ENCODE data around the gene ZNF532.

ZNF532 gene

GRCh38 chr18:59009846-59010245 lies 145.2 kb downstream of the ZNF532 start:
- no peak for TF ChIP-seq CTCF (IDR thresholded peaks at IDR 0.05; ENCODE audit: insufficient read depth, low read depth, low read length, missing control alignments)
- DNase-seq (ENCODE audit: low read depth) = no peak
- H3K4me3 ChIP-seq (ENCODE audit: low read depth, low read length) = no peak overlapping the region

GRCh38 chr18:59011289-59011688 lies 146.6 kb downstream of the ZNF532 start:
- no peak overlapping the region for H3K4me3 ChIP-seq (ENCODE audit: low read depth, low read length)
- no peak for DNase-seq (ENCODE audit: low read depth)
- no peak for TF ChIP-seq CTCF (IDR thresholded peaks at IDR 0.05; ENCODE audit: insufficient read depth, low read depth, low read length, missing control alignments)

GRCh38 chr18:59011786-59012185 lies 147.1 kb downstream of the ZNF532 start:
- no peak for DNase-seq (ENCODE audit: low read depth)
- H3K4me3 ChIP-seq (ENCODE audit: low read depth, low read length) = no peak overlapping the region
- no peak for TF ChIP-seq CTCF (IDR thresholded peaks at IDR 0.05; ENCODE audit: insufficient read depth, low read depth, low read length, missing control alignments)

DNA sequence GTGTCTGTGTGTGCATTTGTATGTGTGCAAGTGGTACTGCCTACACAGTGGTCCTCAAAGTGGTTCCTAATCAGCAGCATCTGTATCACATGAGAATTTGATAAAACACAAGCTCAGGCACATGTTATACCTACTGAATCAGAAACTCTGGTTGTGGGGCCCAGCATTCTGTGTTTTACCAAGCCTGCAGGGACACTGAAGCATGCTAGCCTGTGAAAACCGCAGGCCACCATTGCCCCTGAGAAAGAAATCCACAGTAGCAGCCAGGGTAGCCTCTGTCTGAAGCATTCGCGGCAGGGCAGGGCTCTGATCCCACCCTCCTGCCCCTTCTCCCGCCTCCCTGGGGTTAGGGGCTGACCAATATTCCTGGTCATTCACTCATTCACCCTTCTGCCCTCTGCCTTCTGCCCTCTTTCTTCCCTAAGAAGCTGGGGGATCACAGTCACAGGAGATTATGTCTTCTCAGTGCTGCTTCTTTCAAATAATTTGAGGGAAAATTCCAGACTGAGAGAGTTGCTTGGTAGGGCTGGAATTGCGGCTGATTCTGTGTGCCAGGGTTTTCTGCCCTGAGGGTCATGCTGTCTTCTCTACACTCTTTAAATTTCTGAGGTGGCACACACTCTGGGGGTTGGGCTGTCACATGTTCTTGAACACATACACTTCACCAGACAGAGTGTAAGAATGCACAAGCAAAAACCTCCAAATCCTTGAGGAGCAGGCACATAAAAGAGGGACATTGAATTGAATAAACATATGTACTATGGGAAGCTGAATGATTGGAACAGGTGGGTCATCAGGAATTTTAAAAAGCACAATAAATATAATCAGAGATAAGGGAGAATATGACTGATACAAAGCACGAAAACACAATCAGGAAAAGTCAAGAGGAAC lies 148.4 kb downstream of the ZNF532 start:
- no peak for TF ChIP-seq CTCF (IDR thresholded peaks at IDR 0.05; ENCODE audit: insufficient read depth, low read depth, low read length, missing control alignments)
- DNase-seq (ENCODE audit: low read depth) = no peak
- no peak overlapping the region for H3K4me3 ChIP-seq (ENCODE audit: low read depth, low read length)

DNA sequence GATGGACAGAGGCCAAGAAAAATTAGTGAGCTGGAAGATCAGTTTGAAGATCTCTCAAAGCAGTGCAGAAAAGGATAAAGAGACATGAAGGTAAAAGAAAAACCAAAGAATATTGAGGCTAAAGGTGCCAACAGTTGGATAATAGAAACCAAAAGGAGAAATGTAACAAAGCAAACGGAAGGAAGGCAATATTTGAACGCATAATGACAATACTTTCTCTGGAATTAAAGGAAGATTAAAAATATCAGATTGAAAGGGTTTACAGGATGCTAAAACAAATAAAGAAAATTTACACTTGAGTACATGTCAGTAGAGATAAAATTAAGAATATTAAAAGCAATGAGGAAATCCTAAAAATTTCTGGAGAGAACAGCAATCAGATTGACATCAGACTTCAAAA lies 149.1 kb downstream of the ZNF532 start:
- H3K4me3 ChIP-seq (ENCODE audit: low read depth, low read length) = no peak overlapping the region
- no peak for DNase-seq (ENCODE audit: low read depth)
- TF ChIP-seq CTCF (IDR thresholded peaks at IDR 0.05; ENCODE audit: insufficient read depth, low read depth, low read length, missing control alignments) = no peak

DNA sequence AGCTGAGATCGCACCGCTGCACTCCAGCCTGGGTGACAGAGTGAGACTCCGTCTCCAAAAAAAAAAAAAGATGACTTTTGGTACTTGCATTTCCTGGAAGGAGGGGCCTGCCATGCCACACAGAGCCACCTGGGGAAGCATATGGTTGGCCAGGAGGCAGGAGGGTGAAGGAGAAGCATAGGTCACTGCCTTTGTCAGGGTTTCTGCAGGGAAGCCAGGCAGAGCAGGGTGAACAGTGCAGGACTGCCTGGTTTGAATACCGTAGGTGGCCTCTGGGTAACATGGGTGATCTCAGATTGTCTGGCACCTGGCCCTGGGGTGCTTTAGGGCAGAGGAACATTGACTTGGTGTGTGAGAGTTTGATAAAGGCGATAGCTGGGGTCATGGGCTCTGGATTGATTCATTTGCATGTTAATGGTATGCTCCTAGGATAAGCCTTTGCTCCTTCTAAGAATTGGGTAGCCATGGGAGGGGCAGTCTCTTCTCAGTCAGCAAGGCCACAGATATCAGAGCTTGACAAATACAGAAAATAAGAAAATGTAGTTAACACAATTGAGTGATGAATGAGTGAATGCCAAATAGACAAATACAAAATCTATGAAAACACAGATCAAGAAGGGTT lies 151.0 kb downstream of the ZNF532 start:
- no peak for TF ChIP-seq CTCF (IDR thresholded peaks at IDR 0.05; ENCODE audit: insufficient read depth, low read depth, low read length, missing control alignments)
- H3K4me3 ChIP-seq (ENCODE audit: low read depth, low read length) = no peak overlapping the region
- DNase-seq (ENCODE audit: low read depth) = no peak

Measured in GM12865 (cell line).